K562 (cell line): ENCODE data around the gene KPTN. TPM values are rescaled to one million over a fixed set of nuclear protein-coding genes. Genes with fewer than 3 reads are reported as not detected.

ENCODE experiments used
- ATF7 ChIP-seq: fragments of 450-650 bp; IDR thresholded peaks from 2 replicates; pipeline ENCODE4 v1.7.1; 2014; ENCODE audit warnings: mild to moderate bottlenecking, moderate library complexity
- CBX5 ChIP-seq: IDR thresholded peaks from 2 replicates; pipeline ENCODE4 v1.6.1; 2014; ENCODE audit warnings: low read depth, borderline replicate concordance
- CREB1 ChIP-seq, 2 experiments: sonication (generic) in 1 of 2; formaldehyde crosslinking in 1 of 2; IDR thresholded peaks; 2 replicates each; pipeline versions ENCODE4 v1.6.1 to v1.8.0; 2012 to 2022; ENCODE audit warnings: inconsistent platforms in 1 of 2, mild to moderate bottlenecking in 1 of 2, missing genetic modification reagents in 1 of 2, moderate library complexity in 1 of 2
- HBP1 ChIP-seq: fragments of 450-650 bp; formaldehyde crosslinking; IDR thresholded peaks from 2 replicates; pipeline ENCODE4 v1.4.0; 2022; ENCODE audit warnings: missing genetic modification characterization
- KAT7 ChIP-seq: sonication (generic); formaldehyde crosslinking; IDR thresholded peaks from 2 replicates; pipeline ENCODE4 v1.8.0; 2022; ENCODE audit warnings: missing genetic modification reagents, mild to moderate bottlenecking, borderline replicate concordance
- NUFIP1 ChIP-seq: fragments of 450-650 bp; IDR thresholded peaks from 2 replicates; pipeline ENCODE4 v1.6.1; 2018; ENCODE audit not compliant: partially characterized antibody
- SAFB2 ChIP-seq: fragments of 200-400 bp; formaldehyde crosslinking; IDR thresholded peaks from 2 replicates; pipeline ENCODE4 v1.6.1; 2018; ENCODE audit warnings: borderline replicate concordance, low read length, low read depth, moderate library complexity; ENCODE audit not compliant: severe bottlenecking
- SIRT6 ChIP-seq: IDR thresholded peaks from one replicate; pipeline ENCODE4 v1.6.1; 2012; ENCODE audit warnings: low read depth, mild to moderate bottlenecking, control low read depth, inconsistent platforms, low read length, moderate library complexity
- SOX6 ChIP-seq: fragments of 450-650 bp; IDR thresholded peaks from 2 replicates; pipeline ENCODE4 v1.6.1; 2014; ENCODE audit warnings: mild to moderate bottlenecking
- THRAP3 ChIP-seq: fragments of 450-650 bp; IDR thresholded peaks from 2 replicates; pipeline ENCODE4 v1.6.1; 2016; ENCODE audit warnings: mild to moderate bottlenecking, inconsistent platforms, borderline replicate concordance
- USF2 ChIP-seq: sonication (generic); formaldehyde crosslinking; IDR thresholded peaks from 2 replicates; pipeline ENCODE4 v1.5.0; 2020; ENCODE audit warnings: missing genetic modification reagents
- ZNF232 ChIP-seq: sonication (generic); formaldehyde crosslinking; IDR thresholded peaks from 2 replicates; pipeline ENCODE4 v1.8.0; 2022; ENCODE audit warnings: mild to moderate bottlenecking, missing genetic modification reagents
- ZNF277 ChIP-seq: fragments of 250-450 bp; sonication (Bioruptor Pico); IDR thresholded peaks from 2 replicates; pipeline ENCODE4 v1.8.0; 2022; ENCODE audit warnings: inconsistent platforms, mild to moderate bottlenecking, moderate library complexity, borderline replicate concordance
- ZNF398 ChIP-seq: fragments of 250-450 bp; sonication (Bioruptor Pico); IDR thresholded peaks from 2 replicates; pipeline ENCODE4 v1.8.0; 2021; ENCODE audit warnings: moderate library complexity, mild to moderate bottlenecking, inconsistent platforms
- ZNF449 ChIP-seq: fragments of 250-450 bp; sonication (Bioruptor Pico); IDR thresholded peaks from 2 replicates; pipeline ENCODE4 v1.8.0; 2022; ENCODE audit warnings: moderate library complexity, mild to moderate bottlenecking, inconsistent platforms
- ZNF696 ChIP-seq: fragments of 250-450 bp; sonication (Bioruptor Pico); conservative IDR thresholded peaks from 2 replicates; pipeline ENCODE4 v1.4.0; 2020; ENCODE audit warnings: mild to moderate bottlenecking, moderate library complexity
- polyA plus RNA-seq, 8 experiments: library from polyadenylated mRNA; depleted of rRNA in 4 of 8; stranded (reverse) in 5 of 8; unstranded in 3 of 8; fragments of >200 nt; fragmentation: Nextera tagmentation in 2 of 8; fragmentation: Illumina TruSeq in 1 of 8; extraction: Ambion mirVana in 2 of 8; extraction: Trizol in 1 of 8; gene quantifications; 2 replicates each; pipeline versions ENCODE4 v1.2.1 to v1.2.3, GENCODE V29; 2011 to 2014; ENCODE audit warnings: inconsistent platforms in 1 of 8, missing spikeins in 1 of 8
- total RNA-seq, 7 experiments: library from RNA; depleted of rRNA in 6 of 7; stranded (reverse); fragments of >200 nt in 6 of 7; fragmentation: Illumina TruSeq in 2 of 7; extraction: Trizol in 2 of 7; gene quantifications; 2 replicates each; pipeline versions ENCODE4 v1.2.1 to v1.2.3, GENCODE V29; 2011 to 2021; ENCODE audit warnings: low replicate concordance in 1 of 7

The KPTN gene
- total and polyA plus RNA-seq, 9 of the 15 experiments (the other 6 are each of a cell fraction or from before 2014, with no cell fraction given), result 0.56 to 18.2 (median 8.5) TPM

- TF ChIP-seq HBP1 (CRISPR knock-in tag), result no peak
- TF ChIP-seq KAT7 (CRISPR knock-in tag), result no peak
- TF ChIP-seq SIRT6, result no peak
- no peak for TF ChIP-seq ZNF232
- TF ChIP-seq SAFB2, result no peak
- TF ChIP-seq SOX6, result no peak
- TF ChIP-seq ATF7, result peak; percentile 48; the same call in 1 of the 2 replicates
- no peak for TF ChIP-seq ZNF277 (CRISPR knock-in tag)
- no peak for TF ChIP-seq ZNF696 (CRISPR knock-in tag)
- no peak for TF ChIP-seq NUFIP1
- no peak for TF ChIP-seq USF2 (CRISPR knock-in tag)
- no peak for TF ChIP-seq CBX5
- peak; percentile 39; the same call in 1 of the 2 replicates for TF ChIP-seq CREB1 (IDR thresholded peaks at IDR 0.05)
- no peak for TF ChIP-seq CREB1 (CRISPR knock-in tag; IDR thresholded peaks at IDR 0.05)
- no peak for TF ChIP-seq ZNF449 (CRISPR knock-in tag)
- no peak for TF ChIP-seq ZNF398 (CRISPR knock-in tag)
- no peak for TF ChIP-seq THRAP3
Observed at GRCh38 chr19:47512183-47512947, 28.3 kb upstream of the KPTN start (continued).
